ENCODE data around the gene FAM98B.

GRCh38 chr15:38524156-38524555 lies 70.2 kb downstream of the FAM98B start:
- TF ChIP-seq CTCF (conservative IDR thresholded peaks at IDR 0.05; ENCODE audit: low read length) (no peak), EZH2phosphoT487 (IDR thresholded peaks at IDR 0.05; ENCODE audit: borderline replicate concordance, low read depth, low read length) (no peak)

All from OCI-LY7 (cell line).